Fibroblast of lung (primary cell): ENCODE measurements around the gene RAB17.

ENCODE experiments used
- EZH2 ChIP-seq: IDR thresholded peaks from 2 replicates; pipeline ENCODE4 v1.5.1; 2012; ENCODE audit warnings: low read length, control low read depth, mild to moderate bottlenecking; ENCODE audit errors: missing control alignments
- TF ChIP-seq, protein P1 (sequence below), 2 donors: IDR thresholded peaks in 1 of 2; conservative IDR thresholded peaks in 1 of 2; 1 replicate in 1 of 2; 2 replicates in 1 of 2; pipeline ENCODE4 v1.5.1; 2011 to 2012; ENCODE audit warnings: low read length in 2 of 2, control low read depth in 1 of 2, inconsistent platforms in 1 of 2, low read depth in 1 of 2, mild to moderate bottlenecking in 1 of 2

DNA sequence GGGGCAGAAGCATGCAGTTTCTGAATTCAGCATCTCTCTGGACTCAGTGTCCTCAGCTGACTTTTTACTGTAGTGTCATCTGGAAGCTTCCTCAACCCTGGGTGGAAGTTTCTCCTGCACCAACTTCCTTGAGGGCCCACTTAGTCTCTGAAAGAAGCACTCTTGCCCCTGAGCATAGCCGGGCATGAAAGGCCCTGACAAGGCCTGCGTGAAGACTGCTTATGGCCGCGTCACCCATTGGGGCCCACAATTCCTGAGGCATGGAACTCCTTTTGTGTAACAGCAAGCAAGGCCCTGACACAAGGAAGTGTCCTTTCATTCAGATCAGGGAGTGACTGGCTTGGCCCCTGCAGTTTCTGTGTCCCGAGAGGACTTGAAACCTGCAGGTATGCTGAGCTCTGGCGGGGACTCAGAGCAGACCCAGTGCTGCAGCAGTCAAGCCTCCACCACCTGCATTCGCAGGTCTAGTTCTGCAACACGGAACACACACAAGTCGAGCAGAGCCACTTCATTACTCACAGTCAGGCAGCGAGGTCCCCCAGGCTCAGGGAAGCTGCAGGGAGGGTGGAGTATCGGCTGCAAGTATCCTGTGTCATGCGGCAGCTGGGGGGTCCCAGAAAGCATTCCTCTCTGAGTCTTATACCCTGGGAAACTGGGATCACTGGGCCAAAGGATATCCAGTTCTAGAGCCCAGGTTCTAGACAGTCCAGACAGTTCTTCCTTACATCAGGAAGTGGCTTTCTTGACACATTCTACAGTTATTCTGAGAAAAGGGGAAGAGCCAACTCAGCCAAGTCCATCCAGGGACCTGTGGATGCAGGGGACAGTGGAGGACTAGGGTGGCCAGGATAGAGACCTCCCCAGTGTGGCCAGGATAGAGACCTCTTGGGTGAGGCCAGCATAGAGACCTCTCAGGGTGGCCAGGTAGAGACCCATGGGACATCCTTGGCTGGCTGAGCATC is 59.8 kb downstream of the RAB17 start:
- TF ChIP-seq, protein P1, sequence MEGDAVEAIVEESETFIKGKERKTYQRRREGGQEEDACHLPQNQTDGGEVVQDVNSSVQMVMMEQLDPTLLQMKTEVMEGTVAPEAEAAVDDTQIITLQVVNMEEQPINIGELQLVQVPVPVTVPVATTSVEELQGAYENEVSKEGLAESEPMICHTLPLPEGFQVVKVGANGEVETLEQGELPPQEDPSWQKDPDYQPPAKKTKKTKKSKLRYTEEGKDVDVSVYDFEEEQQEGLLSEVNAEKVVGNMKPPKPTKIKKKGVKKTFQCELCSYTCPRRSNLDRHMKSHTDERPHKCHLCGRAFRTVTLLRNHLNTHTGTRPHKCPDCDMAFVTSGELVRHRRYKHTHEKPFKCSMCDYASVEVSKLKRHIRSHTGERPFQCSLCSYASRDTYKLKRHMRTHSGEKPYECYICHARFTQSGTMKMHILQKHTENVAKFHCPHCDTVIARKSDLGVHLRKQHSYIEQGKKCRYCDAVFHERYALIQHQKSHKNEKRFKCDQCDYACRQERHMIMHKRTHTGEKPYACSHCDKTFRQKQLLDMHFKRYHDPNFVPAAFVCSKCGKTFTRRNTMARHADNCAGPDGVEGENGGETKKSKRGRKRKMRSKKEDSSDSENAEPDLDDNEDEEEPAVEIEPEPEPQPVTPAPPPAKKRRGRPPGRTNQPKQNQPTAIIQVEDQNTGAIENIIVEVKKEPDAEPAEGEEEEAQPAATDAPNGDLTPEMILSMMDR (conservative IDR thresholded peaks at IDR 0.05 in 1 of 2, IDR thresholded peaks at IDR 0.05 in 1 of 2; ENCODE audit: low read depth in 1 of 2, low read length in 2 of 2) = no peak
- no peak for TF ChIP-seq EZH2
